C4-2B (cell line): ENCODE measurements around the gene GALNT9.

Source experiments
- ZFX ChIP-seq: fragments of 450-650 bp; IDR thresholded peaks from 2 replicates; pipeline ENCODE4 v1.6.1; 2017
- TF ChIP-seq, protein P1 (sequence below): fragments of 450-650 bp; conservative IDR thresholded peaks from 2 replicates; pipeline ENCODE4 v1.5.1; 2017; ENCODE audit warnings: mild to moderate bottlenecking

DNA sequence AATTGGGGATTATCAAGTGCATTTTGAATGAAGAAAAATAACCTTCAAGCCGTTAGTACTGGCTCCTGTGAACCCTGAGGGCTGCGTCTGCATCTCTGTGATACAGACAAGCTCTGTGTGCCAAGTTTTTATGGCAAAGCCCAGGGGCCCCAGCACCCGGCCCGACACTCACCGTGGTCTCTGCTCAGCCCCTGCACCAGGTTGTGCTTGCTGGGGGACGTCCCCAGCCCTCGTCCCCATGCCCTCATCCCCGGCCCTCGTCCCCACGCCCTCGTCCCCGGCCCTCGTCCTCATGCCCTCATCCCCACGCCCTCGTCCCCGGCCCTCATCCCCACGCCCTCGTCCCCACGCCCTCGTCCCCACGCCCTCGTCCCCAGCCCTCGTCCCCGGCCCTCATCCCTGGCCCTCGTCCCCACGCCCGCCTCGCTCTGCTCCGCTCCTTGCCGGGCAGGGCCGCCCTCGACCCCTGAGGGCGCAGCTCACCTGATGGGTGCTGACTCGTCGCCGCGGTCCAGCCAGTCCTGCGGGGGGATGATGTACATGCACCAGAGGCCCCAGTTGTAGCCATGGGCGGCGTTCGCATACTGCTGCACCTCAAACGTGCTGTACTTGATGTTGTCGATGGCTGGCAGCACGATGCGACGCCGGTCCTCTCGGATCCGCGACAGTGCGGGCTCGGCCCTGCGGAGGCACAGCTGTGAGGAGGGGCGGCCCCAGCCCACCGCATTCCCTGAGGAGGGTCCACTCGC is 72.0 kb downstream of the GALNT9 start:
- TF ChIP-seq, protein P1, sequence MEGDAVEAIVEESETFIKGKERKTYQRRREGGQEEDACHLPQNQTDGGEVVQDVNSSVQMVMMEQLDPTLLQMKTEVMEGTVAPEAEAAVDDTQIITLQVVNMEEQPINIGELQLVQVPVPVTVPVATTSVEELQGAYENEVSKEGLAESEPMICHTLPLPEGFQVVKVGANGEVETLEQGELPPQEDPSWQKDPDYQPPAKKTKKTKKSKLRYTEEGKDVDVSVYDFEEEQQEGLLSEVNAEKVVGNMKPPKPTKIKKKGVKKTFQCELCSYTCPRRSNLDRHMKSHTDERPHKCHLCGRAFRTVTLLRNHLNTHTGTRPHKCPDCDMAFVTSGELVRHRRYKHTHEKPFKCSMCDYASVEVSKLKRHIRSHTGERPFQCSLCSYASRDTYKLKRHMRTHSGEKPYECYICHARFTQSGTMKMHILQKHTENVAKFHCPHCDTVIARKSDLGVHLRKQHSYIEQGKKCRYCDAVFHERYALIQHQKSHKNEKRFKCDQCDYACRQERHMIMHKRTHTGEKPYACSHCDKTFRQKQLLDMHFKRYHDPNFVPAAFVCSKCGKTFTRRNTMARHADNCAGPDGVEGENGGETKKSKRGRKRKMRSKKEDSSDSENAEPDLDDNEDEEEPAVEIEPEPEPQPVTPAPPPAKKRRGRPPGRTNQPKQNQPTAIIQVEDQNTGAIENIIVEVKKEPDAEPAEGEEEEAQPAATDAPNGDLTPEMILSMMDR, result no peak
- no peak for TF ChIP-seq ZFX
